Fibroblast of skin of left biceps (primary cell): ENCODE results near the gene FZD8.

Source experiments
- DNase-seq, 2 experiments: peaks; one replicate each; pipeline ENCODE4 v3.0.0-alpha.2; 2013; ENCODE audit warnings: low read depth in 2 of 2

Gene FZD8

DNA sequence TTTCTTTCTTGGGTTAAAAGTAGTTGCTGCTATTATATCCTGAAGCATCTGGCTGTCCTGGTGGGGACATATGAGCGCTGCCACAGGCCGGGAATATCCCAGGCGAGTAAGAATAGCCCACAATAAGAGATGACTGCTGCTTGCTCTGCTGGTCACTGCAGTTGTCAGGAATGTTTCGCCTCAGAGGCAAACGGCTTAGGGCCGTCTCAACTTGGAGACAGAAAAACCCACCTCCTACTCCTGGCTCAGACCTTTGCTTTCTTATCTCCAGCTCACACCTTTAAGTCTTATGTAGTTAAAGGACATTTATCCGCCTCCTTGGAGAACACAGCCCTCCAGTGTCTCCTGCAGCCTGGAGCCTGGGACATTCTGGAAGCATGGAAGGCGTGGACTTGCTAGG lies 36.9 kb downstream of the FZD8 start, which contains the start of gene GJD4:
Gene GJD4 (plus strand): TSS at position 151 of the 400 bp plus-strand sequence. CDS start 227 bp downstream, at position 378.
- DNase-seq = no peak

DNA sequence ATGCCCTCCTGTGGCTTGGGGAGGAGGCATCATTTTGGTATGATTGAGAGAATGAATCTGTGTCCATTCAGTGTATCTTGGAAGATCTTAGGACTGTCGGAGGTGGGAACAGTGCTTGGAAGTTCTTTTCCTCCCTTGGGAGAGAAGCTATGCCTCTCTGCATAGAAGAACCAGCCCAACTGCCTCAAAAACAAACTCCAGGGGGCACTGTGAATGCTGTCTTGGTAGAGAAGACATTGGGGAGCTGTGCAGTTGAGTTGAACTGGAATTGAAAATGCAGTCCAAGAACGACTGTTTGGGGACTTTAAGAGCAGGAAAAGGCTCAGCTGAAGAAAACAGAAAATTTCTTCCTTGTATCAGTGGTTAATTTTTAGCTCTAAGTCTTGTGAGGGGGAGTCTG lies 41.9 kb downstream of the FZD8 start:
- DNase-seq = no peak

- no peak for DNase-seq
These were observed 43.7 kb downstream of the FZD8 start for GRCh38 chr10:35598379-35598778.

DNA sequence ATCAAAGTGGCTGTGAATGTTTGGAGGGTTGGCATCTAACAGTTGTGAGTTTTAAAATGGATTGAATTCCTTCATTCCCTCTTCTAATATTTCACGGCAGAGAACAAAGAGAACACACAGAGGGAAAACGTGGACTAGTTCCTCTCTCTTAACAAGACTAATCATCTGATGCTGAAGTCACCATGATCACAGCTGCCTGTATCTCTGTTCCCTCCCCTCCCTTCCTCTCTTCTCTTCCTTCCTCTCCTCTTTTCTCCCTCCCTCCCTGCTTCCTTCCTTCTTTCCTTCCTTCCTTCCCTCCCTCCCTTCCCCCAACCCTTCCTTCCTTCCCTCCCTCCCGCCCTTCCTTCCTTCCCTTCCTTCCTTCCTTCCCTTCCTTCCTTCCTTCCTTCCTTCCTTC lies 47.0 kb downstream of the FZD8 start:
- no peak for DNase-seq

GRCh38 chr10:35594115-35595079 lies 47.7 kb downstream of the FZD8 start:
- no peak for DNase-seq

GRCh38 chr10:35592441-35592840 lies 49.7 kb downstream of the FZD8 start:
- no peak for DNase-seq

DNA sequence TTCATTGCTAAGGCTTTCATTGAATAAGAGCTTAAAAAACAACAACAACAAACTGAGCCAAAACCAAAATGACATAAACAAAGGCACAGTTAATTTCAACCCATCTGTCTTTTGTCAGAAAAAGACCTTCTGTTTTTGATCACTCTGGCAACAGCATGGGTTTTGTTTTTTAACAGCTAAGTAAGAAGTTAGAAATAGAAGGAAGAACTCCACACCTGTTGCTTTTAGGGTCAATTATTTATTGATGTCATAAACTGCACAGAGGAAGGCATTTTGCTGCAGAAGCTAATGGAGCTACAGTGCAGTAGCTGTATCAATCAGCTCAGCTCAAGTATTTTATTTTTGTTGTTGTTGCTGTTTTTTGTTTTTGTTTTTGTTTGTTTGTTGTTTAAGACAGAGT lies 53.3 kb downstream of the FZD8 start:
- DNase-seq = no peak
